SIG-M5 (cell line): ENCODE measurements around the gene KDM6B.

ENCODE experiments used
- DNase-seq: peaks from one replicate; lab custom pipeline; 2025; lab: John Stamatoyannopoulos, UW

Gene KDM6B

GRCh38 chr17:7880076-7880868 is 46.3 kb downstream of the KDM6B start:
- no peak for DNase-seq

GRCh38 chr17:7881276-7882054 is 47.4 kb downstream of the KDM6B start:
- DNase-seq, result no peak

GRCh38 chr17:7882068-7882467 is 48.1 kb downstream of the KDM6B start:
- DNase-seq, result no peak

GRCh38 chr17:7882629-7883028 is 48.6 kb downstream of the KDM6B start:
- DNase-seq, result no peak
